GM12874 (cell line): ENCODE results near the gene FN1.

Experiments used
- TF ChIP-seq, protein P1 (sequence below): IDR thresholded peaks from 2 replicates; pipeline ENCODE4 v1.5.1; 2011; ENCODE audit warnings: low read depth, mild to moderate bottlenecking, control low read depth, low read length, moderate library complexity; ENCODE audit not compliant: insufficient read depth

Gene FN1

DNA sequence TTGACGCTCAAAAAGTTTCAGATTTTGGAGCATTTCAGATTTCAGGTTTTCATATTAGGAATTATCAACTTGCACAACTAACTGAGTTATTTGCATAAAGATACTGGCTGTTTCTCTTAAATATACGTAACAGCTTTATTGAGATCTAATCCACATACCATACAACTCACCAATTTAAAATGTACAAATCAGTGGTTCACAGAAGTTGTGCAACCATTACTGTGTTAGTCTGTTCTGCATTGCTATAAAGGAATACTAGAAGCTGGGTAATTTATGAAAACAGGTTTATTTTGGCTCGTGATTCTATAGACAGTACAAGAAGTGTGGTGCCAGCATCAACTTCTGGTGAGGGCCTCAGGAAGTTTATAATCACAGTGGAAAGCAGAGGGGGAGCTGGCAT, 115.8 kb downstream of the FN1 start:
- TF ChIP-seq, protein P1, sequence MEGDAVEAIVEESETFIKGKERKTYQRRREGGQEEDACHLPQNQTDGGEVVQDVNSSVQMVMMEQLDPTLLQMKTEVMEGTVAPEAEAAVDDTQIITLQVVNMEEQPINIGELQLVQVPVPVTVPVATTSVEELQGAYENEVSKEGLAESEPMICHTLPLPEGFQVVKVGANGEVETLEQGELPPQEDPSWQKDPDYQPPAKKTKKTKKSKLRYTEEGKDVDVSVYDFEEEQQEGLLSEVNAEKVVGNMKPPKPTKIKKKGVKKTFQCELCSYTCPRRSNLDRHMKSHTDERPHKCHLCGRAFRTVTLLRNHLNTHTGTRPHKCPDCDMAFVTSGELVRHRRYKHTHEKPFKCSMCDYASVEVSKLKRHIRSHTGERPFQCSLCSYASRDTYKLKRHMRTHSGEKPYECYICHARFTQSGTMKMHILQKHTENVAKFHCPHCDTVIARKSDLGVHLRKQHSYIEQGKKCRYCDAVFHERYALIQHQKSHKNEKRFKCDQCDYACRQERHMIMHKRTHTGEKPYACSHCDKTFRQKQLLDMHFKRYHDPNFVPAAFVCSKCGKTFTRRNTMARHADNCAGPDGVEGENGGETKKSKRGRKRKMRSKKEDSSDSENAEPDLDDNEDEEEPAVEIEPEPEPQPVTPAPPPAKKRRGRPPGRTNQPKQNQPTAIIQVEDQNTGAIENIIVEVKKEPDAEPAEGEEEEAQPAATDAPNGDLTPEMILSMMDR = no peak

DNA sequence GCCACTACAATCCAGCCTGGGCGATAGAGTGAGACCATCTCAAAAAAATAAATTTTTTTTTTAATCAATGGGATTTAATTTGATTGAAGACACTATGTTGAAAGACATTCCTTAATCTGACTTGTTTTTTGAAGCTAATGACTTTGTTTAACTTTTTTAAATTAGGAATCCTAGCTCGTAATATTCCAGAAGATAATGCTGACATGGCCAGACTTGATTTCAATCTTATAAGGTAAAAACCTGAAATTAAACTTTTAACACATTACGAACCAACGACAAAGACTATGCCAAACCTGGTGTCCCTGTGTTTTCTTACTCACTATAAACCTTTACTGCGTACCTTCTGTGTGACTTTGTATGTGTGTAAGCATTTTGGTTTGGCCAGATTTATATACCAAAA, 116.4 kb downstream of the FN1 start:
- TF ChIP-seq, protein P1 = no peak

DNA sequence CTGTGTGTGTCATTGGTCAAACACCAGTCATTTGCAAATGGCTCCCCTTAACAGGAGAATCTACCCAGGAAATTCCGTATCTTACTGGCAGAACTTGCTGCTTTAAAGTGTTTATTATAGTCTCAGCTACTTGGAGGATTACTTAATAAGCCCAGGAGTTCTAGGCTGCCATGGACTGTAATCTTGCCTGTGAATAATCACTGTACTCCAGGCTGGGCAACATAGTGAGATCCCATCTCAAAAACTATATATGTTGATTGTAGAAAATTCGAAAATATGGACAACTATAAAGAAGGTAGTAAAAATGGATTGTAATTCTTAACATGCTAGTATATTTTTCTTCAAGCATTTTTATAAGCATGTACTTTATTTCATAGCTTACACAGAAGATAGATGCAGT, 119.5 kb downstream of the FN1 start:
- TF ChIP-seq, protein P1 = no peak

DNA sequence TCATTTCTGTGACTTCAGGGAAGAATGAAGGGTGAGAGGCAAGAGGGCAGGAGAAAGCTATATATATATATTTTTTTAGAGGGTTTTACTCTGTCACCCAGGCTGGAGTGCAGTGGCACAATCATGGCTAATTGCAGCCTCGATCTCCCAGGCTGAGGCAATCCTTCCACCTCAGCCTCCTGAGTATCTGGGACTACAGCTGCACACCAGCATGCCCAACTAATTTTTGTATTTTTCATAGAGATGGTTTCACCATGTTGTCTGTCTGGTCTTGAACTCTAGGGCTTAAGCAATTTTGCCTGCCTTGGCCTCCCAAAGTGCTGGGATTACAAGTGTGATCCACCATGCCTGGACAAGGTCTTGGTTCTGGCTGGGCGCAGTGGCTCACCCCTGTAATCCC, 120.6 kb downstream of the FN1 start:
- TF ChIP-seq, protein P1 = no peak

DNA sequence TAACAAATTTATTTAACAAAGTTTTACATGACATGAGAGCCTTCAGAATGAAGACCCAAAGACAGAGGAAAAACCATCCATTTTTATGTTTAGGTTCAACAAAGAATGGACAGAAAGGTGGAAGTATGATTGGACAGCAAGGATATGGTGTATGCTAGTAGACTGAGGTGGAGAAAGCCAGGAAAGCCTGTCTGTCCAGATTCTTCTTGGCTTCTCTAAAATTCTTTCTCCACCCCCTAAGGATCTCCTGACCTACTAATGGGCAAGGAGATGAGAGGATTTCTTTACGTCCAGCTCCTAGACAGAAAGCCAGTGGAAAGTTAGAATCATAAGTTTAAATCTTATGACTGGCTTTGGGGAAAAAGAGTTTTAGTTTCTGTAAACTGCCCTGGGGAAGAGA, 121.0 kb downstream of the FN1 start:
- TF ChIP-seq, protein P1 = no peak

DNA sequence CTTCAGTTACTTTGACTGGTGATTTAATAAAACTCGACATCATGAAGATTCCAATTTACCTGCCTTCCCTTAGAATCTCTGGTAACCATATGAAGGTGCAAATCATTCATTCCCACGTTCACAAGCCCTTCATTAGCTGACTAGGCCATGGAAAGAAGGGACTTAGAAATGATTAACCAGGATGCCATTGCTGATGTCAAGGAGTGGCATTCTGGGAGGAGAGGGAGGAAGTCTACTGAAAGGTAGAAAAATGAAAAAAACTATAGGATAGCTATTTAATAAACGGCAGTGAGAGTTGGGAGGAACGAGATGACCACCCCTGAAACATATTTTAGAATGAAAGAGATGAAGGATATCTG, 122.6 kb downstream of the FN1 start:
- TF ChIP-seq, protein P1 = no peak

DNA sequence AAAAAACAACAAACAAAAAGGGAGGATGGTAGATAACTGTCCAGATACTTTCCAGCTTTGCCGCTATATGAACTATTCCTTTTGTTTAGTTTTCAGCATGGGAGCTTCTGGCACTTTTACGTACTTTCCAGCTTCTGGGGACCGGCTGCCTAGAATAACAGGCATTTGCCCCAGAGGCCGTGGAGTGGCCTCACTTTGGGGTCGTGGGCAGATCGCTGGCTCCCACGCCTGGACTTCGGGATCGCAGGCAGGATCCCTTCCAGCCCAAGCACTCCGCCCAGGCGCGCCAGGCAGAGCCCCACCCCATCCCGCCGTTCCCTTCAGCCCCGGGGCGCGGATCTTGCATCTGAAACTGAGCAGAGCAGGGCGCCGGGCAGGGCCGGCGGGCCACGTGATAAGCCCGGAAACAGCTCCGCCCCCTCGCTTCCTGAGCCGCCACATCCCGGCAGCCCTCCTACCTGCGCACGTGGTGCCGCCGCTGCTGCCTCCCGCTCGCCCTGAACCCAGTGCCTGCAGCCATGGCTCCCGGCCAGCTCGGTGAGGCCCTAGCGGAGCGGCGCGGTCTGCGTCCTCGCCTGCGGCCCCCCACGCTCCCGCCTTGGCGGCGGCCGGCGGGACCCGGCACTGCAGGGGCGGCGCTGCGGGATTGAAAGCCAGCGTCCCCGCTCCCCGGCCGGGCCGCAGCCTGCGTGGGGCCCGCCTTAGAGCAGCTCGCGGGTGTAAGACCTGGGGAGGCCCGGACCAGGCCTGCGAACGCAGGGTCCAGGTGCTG, 124.1 kb downstream of the FN1 start, which contains the start of gene ATIC:
ATIC (plus strand) TSS at position 435 of the 772 bp plus-strand sequence; CDS start at position 519, 84 bp downstream.
- TF ChIP-seq, protein P1 = no peak
